IPS-15b (cell line): ENCODE data around the gene SEPHS2.
"Not testable (repeated sequence)": the region's sequence is repeated elsewhere in the genome, so short reads cannot be mapped to it uniquely, and the experiment has no call there.

ENCODE experiments used
- H3K27me3 ChIP-seq: one replicate; pipeline ENCODE4 v1.6.1; 2013; ENCODE audit warnings: low read length; ENCODE audit not compliant: control insufficient read depth, insufficient read depth
- H3K36me3 ChIP-seq: one replicate; pipeline ENCODE4 v1.6.1; 2013; ENCODE audit warnings: low read length; ENCODE audit not compliant: control insufficient read depth, insufficient read depth
- H3K4me1 ChIP-seq: one replicate; pipeline ENCODE4 v1.6.1; 2013; ENCODE audit warnings: mild to moderate bottlenecking, low read length; ENCODE audit not compliant: control insufficient read depth, insufficient read depth
- H3K4me3 ChIP-seq: one replicate; pipeline ENCODE4 v1.5.1; 2013; ENCODE audit warnings: low read depth, low read length
- H3K9ac ChIP-seq: one replicate; pipeline ENCODE4 v1.6.1; 2013; ENCODE audit warnings: low read depth, mild to moderate bottlenecking, low read length
- H3K9me3 ChIP-seq: one replicate; pipeline ENCODE4 v1.6.1; 2013; ENCODE audit warnings: mild to moderate bottlenecking, low read length; ENCODE audit not compliant: control insufficient read depth, insufficient read depth

SEPHS2 gene

GRCh38 chr16:30401768-30402425 lies 43.8 kb downstream of the SEPHS2 start:
- H3K27me3 ChIP-seq = no peaks in the 10 kb centered on the region
- no peak overlapping the region for H3K9ac ChIP-seq
- no peak overlapping the region for H3K4me3 ChIP-seq
- peaks cover 13% of the 10 kb centered on the region for H3K36me3 ChIP-seq
- H3K9me3 ChIP-seq = no peaks in the 10 kb centered on the region
- peaks cover 5% of the 10 kb centered on the region for H3K4me1 ChIP-seq

GRCh38 chr16:30399435-30400186 lies 46.1 kb downstream of the SEPHS2 start:
- Histone ChIP-seq H3K9me3 (no peaks in the 10 kb centered on the region), H3K36me3 (peaks cover 13% of the 10 kb centered on the region), H3K4me1 (peaks cover 5% of the 10 kb centered on the region), H3K27me3 (no peaks in the 10 kb centered on the region), H3K4me3 (peak overlapping the region; percentile 62), H3K9ac (peak overlapping the region; percentile 77)

GRCh38 chr16:30398661-30399434 lies 46.8 kb downstream of the SEPHS2 start:
- H3K9ac ChIP-seq = no peak overlapping the region
- peaks cover 5% of the 10 kb centered on the region for H3K4me1 ChIP-seq
- H3K9me3 ChIP-seq = no peaks in the 10 kb centered on the region
- no peak overlapping the region for H3K4me3 ChIP-seq
- H3K27me3 ChIP-seq = no peaks in the 10 kb centered on the region
- H3K36me3 ChIP-seq = peaks cover 13% of the 10 kb centered on the region

- no peak overlapping the region for H3K4me3 ChIP-seq
- H3K27me3 ChIP-seq = no peaks in the 10 kb centered on the region
- peaks cover 5% of the 10 kb centered on the region for H3K4me1 ChIP-seq
- no peaks in the 10 kb centered on the region for H3K9me3 ChIP-seq
- H3K9ac ChIP-seq = no peak overlapping the region
- peaks cover 13% of the 10 kb centered on the region for H3K36me3 ChIP-seq
Observed at GRCh38 chr16:30397776-30398660, 47.7 kb downstream of the SEPHS2 start.

- H3K9ac ChIP-seq = no peak overlapping the region
- H3K27me3 ChIP-seq = no peaks in the 10 kb centered on the region
- peaks cover 13% of the 10 kb centered on the region for H3K36me3 ChIP-seq
- H3K4me1 ChIP-seq = peaks cover 5% of the 10 kb centered on the region
- no peak overlapping the region for H3K4me3 ChIP-seq
- no peaks in the 10 kb centered on the region for H3K9me3 ChIP-seq
Observed at GRCh38 chr16:30397056-30397455, 48.6 kb downstream of the SEPHS2 start.

GRCh38 chr16:30396627-30397026 lies 49.0 kb downstream of the SEPHS2 start:
- H3K9ac ChIP-seq, H3K4me1 ChIP-seq, H3K9me3 ChIP-seq, H3K27me3 ChIP-seq: not testable (repeated sequence)
- peaks cover 13% of the 10 kb centered on the region for H3K36me3 ChIP-seq
- H3K4me3 ChIP-seq = peak overlapping the region; percentile 81

- H3K9me3 ChIP-seq = no peaks in the 10 kb centered on the region
- H3K4me3 ChIP-seq = peak overlapping the region; percentile 81
- peaks cover 13% of the 10 kb centered on the region for H3K36me3 ChIP-seq
- no peaks in the 10 kb centered on the region for H3K27me3 ChIP-seq
- peaks cover 5% of the 10 kb centered on the region for H3K4me1 ChIP-seq
- H3K9ac ChIP-seq = peak overlapping the region; percentile 85
Observed at GRCh38 chr16:30395992-30396585, 49.6 kb downstream of the SEPHS2 start.

- Histone ChIP-seq H3K9ac (peak within 1 kb of the TSS; percentile 85), H3K36me3 (peaks cover 13% of the 10 kb centered on the region), H3K9me3 (no peaks in the 10 kb centered on the region), H3K27me3 (no peaks in the 10 kb centered on the region), H3K4me1 (peaks cover 5% of the 10 kb centered on the region), H3K4me3 (peak within 1 kb of the TSS; percentile 81)
Observed at GRCh38 chr16:30395155-30395991, 50.3 kb downstream of the SEPHS2 start, which contains the start of gene ZNF48. TSS of gene ZNF48 (plus strand) at chr16:30395420. CDS start at chr16:30395795, 375 bp downstream.

- Histone ChIP-seq H3K36me3 (peaks cover 13% of the 10 kb centered on the region), H3K27me3 (no peaks in the 10 kb centered on the region), H3K4me3 (peak overlapping the region; percentile 81), H3K9me3 (no peaks in the 10 kb centered on the region), H3K9ac (peak overlapping the region; percentile 82), H3K4me1 (peaks cover 5% of the 10 kb centered on the region)
Observed at GRCh38 chr16:30394592-30395154, 51.0 kb downstream of the SEPHS2 start.
